ENCODE results near the gene SUGP1.

Gene SUGP1

DNA sequence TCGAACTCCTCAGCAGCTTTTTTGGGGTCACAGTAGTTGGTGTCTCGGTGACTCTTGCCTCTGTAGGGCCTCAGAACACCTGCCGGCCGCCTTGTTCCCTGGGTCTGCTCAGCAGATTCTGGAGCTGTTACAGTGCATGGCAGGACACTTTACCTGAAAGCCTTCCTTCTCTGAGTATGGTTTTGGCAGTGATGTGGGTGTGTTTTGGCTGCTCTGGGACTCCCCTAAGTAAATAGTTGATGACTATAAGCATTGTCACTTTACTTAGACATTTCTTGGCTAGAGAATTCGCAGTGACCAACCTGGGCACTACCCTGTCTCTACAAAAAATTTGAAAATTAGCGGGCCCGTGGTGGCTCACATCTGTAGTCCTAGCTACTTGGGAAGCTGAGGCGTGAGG lies 7.4 kb upstream of the SUGP1 start:
- H3K9me3 ChIP-seq (ENCODE audit: severe bottlenecking): no peaks in the 10 kb centered on the region
- TF ChIP-seq, protein P1, sequence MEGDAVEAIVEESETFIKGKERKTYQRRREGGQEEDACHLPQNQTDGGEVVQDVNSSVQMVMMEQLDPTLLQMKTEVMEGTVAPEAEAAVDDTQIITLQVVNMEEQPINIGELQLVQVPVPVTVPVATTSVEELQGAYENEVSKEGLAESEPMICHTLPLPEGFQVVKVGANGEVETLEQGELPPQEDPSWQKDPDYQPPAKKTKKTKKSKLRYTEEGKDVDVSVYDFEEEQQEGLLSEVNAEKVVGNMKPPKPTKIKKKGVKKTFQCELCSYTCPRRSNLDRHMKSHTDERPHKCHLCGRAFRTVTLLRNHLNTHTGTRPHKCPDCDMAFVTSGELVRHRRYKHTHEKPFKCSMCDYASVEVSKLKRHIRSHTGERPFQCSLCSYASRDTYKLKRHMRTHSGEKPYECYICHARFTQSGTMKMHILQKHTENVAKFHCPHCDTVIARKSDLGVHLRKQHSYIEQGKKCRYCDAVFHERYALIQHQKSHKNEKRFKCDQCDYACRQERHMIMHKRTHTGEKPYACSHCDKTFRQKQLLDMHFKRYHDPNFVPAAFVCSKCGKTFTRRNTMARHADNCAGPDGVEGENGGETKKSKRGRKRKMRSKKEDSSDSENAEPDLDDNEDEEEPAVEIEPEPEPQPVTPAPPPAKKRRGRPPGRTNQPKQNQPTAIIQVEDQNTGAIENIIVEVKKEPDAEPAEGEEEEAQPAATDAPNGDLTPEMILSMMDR (IDR thresholded peaks at IDR 0.05; ENCODE audit: poor library complexity, severe bottlenecking): no peak
- H3K4me3 ChIP-seq (ENCODE audit: severe bottlenecking): no peak overlapping the region
- H3K4me1 ChIP-seq (ENCODE audit: insufficient read depth, poor library complexity, severe bottlenecking): no peaks in the 10 kb centered on the region
- peaks cover 53% of the 10 kb centered on the region for H3K36me3 ChIP-seq (ENCODE audit: low read depth)
- no peak for DNase-seq (ENCODE audit: low spot score)
- H3K27ac ChIP-seq (ENCODE audit: poor library complexity, severe bottlenecking): no peak overlapping the region
- ATAC-seq (ENCODE audit: low read depth): no peak
- H3K27me3 ChIP-seq (ENCODE audit: insufficient read depth, poor library complexity, severe bottlenecking): no peaks in the 10 kb centered on the region

DNA sequence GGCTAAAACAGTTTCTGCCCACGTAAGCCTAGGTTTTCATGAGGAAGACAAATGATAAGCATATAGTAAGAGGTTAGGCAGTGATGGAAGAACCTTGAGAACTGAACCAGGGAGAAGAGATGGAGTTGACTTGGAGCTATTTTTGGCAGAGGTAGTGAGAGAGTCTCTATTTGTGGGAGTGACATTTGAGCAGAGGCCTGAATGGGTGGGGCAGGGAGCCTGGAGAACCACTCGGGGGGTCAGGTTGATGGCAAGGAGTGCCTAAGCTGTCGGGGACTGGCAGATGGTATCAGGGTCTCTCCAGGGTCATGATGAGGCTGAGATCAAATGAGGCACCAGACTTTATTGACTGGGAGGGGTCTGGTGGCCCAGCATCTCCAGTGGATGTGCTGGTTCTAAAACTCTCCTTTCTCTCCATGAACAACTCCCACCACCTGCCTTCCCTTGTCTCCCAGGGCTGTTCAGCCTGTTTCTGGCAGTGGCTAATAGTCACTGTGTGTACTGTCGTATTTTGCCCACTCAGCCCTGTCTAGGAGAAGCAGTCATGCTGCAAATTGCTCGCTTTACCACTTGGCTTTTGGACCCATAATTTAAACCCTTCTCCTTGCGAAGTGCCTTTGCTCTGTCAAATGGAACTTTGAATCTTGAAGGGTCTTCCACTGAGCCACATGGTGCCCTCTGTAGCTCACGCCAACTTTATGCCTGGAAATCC lies 3.9 kb upstream of the SUGP1 start:
- Histone ChIP-seq H3K4me1 (ENCODE audit: insufficient read depth, poor library complexity, severe bottlenecking) (no peaks in the 10 kb centered on the region), H3K4me3 (ENCODE audit: severe bottlenecking) (no peak overlapping the region), H3K27me3 (ENCODE audit: insufficient read depth, poor library complexity, severe bottlenecking) (no peaks in the 10 kb centered on the region), H3K9me3 (ENCODE audit: severe bottlenecking) (no peaks in the 10 kb centered on the region), H3K27ac (ENCODE audit: poor library complexity, severe bottlenecking) (no peak overlapping the region), H3K36me3 (ENCODE audit: low read depth) (peaks cover 49% of the 10 kb centered on the region)
- DNase-seq (ENCODE audit: low spot score) (no peak), ATAC-seq (ENCODE audit: low read depth) (no peak)
- TF ChIP-seq, protein P1 (IDR thresholded peaks at IDR 0.05; ENCODE audit: poor library complexity, severe bottlenecking): no peak

DNA sequence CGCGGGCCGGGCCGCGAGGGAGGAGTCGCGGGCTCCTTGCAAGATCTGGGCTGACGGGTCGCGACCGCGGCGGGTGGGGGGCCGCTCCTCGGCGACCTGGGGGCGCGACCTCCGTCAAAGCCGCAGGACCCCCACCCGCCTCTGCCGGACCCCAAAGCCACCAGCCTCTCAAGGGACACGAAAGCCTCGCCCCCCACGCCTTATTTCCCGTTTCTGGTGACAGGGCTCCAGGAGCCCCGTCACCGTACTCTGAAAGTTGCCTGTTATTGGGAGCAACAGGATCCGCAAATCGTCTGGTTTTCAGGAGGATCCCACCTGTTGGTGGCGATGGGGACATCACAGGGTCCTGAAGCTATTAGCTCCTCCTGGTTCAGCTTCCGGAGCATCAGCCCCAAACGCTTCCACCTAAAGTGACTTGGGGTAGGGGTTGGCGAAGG lies 850 bp upstream of the SUGP1 start:
- no peak for DNase-seq (ENCODE audit: low spot score)
- TF ChIP-seq, protein P1 (IDR thresholded peaks at IDR 0.05; ENCODE audit: poor library complexity, severe bottlenecking): no peak
- ATAC-seq (ENCODE audit: low read depth): no peak

DNA sequence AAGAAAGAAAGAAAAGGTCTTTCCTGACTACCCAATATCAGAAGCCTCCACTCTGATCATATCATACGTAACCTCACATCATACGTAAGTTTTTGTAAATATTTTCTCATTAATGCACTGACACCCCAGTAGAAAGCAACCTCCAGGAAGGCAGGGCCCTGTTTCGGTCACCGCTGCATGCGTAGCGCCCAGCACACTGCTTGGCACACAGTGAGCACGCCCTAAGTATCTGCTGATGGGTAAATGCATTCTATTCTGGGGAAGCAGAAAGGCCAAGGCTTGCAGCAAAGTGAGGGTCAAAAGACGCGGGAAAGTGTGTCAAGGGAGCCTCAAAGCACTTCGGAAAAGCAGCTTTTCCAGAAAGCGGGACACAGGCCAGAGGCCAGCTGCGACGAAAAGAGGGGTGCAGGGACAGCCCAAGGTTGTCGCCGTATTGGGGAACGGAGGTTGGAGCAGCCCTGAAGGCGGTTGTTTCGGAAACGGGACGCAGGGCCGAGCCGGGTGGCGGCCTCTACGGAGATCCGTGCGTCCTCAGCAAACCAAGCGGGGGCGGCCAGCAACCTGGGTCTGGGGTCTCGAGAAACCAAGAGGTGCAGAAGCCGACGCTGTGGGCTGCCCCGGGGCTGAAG lies 463 bp downstream of the SUGP1 start:
- peak overlapping the region; percentile 42 for H3K27ac ChIP-seq (ENCODE audit: poor library complexity, severe bottlenecking)
- ATAC-seq (ENCODE audit: low read depth) (peak; percentile 5), DNase-seq (ENCODE audit: low spot score) (no peak)
- H3K9me3 ChIP-seq (ENCODE audit: severe bottlenecking): no peaks in the 10 kb centered on the region
- no peaks in the 10 kb centered on the region for H3K4me1 ChIP-seq (ENCODE audit: insufficient read depth, poor library complexity, severe bottlenecking)
- H3K4me3 ChIP-seq (ENCODE audit: severe bottlenecking): peak overlapping the region; percentile 91
- peaks cover 34% of the 10 kb centered on the region for H3K36me3 ChIP-seq (ENCODE audit: low read depth)
- H3K27me3 ChIP-seq (ENCODE audit: insufficient read depth, poor library complexity, severe bottlenecking): no peaks in the 10 kb centered on the region
- TF ChIP-seq, protein P1 (IDR thresholded peaks at IDR 0.05; ENCODE audit: poor library complexity, severe bottlenecking): no peak

More for the DNA sequence above, 850 bp upstream of the SUGP1 start:
- Histone ChIP-seq H3K27ac (ENCODE audit: poor library complexity, severe bottlenecking) (peak overlapping the region; percentile 42), H3K4me3 (ENCODE audit: severe bottlenecking) (peak overlapping the region; percentile 91), H3K9me3 (ENCODE audit: severe bottlenecking) (no peaks in the 10 kb centered on the region), H3K4me1 (ENCODE audit: insufficient read depth, poor library complexity, severe bottlenecking) (no peaks in the 10 kb centered on the region), H3K27me3 (ENCODE audit: insufficient read depth, poor library complexity, severe bottlenecking) (no peaks in the 10 kb centered on the region), H3K36me3 (ENCODE audit: low read depth) (peaks cover 41% of the 10 kb centered on the region)

DNA sequence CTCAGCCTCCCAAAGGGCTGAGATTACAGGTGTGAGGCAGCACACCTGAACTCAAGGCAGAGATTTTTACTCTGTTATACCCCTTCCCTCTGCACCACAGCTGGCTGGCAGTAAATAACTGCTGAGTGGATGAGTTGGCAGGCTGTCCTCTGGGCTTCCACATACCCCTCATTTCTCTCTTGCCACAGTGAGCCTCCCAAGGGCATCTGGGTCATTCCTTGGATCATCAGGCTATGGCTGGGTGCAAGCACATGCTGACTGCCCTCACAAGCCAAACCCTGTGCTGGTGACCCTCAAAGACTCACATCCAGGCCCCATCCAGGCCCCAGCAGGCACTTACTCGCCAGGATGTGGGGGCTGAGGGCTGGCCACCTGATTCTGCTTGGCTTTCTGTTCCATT lies 4.2 kb downstream of the SUGP1 start:
- no peak for DNase-seq (ENCODE audit: low spot score)
- H3K4me1 ChIP-seq (ENCODE audit: insufficient read depth, poor library complexity, severe bottlenecking): no peaks in the 10 kb centered on the region
- TF ChIP-seq, protein P1 (IDR thresholded peaks at IDR 0.05; ENCODE audit: poor library complexity, severe bottlenecking): no peak
- no peak overlapping the region for H3K4me3 ChIP-seq (ENCODE audit: severe bottlenecking)
- peaks cover 35% of the 10 kb centered on the region for H3K36me3 ChIP-seq (ENCODE audit: low read depth)
- no peak for ATAC-seq (ENCODE audit: low read depth)
- H3K9me3 ChIP-seq (ENCODE audit: severe bottlenecking): no peaks in the 10 kb centered on the region
- no peak overlapping the region for H3K27ac ChIP-seq (ENCODE audit: poor library complexity, severe bottlenecking)
- no peaks in the 10 kb centered on the region for H3K27me3 ChIP-seq (ENCODE audit: insufficient read depth, poor library complexity, severe bottlenecking)
